Stromal cell of bone marrow (primary cell): ENCODE data around the gene EIF2AK2.

Source experiments
- DNase-seq: peaks from one replicate; pipeline ENCODE4 v3.0.0-alpha.2; 2012; ENCODE audit warnings: low read depth

Gene EIF2AK2

GRCh38 chr2:37100054-37100453 lies 56.7 kb downstream of the EIF2AK2 start:
- no peak for DNase-seq

GRCh38 chr2:37098416-37099118 lies 58.2 kb downstream of the EIF2AK2 start:
- DNase-seq, result no peak

- DNase-seq, result no peak
Observed at GRCh38 chr2:37096568-37096967, 60.2 kb downstream of the EIF2AK2 start.

GRCh38 chr2:37091873-37092272 lies 64.9 kb downstream of the EIF2AK2 start:
- DNase-seq, result no peak

- DNase-seq, result no peak
Observed at GRCh38 chr2:37090019-37090477, 66.7 kb downstream of the EIF2AK2 start.

- DNase-seq, result peak; percentile 18
Observed at GRCh38 chr2:37085731-37086147, 71.0 kb downstream of the EIF2AK2 start.

GRCh38 chr2:37084797-37085196 lies 72.0 kb downstream of the EIF2AK2 start:
- no peak for DNase-seq

GRCh38 chr2:37083873-37084794 lies 72.6 kb downstream of the EIF2AK2 start, which contains the start of the genes GPATCH11 and HEATR5B:
Gene GPATCH11, plus strand, starts transcription at chr2:37084518. Its CDS starts 3,864 bp downstream, at chr2:37088382.
Gene HEATR5B, minus strand, starts transcription at chr2:37084372. Its CDS starts 958 bp downstream, at chr2:37083414.
- peak; percentile 90 for DNase-seq

- DNase-seq, result no peak
Observed at GRCh38 chr2:37080689-37081088, 76.1 kb downstream of the EIF2AK2 start.

- no peak for DNase-seq
Observed at GRCh38 chr2:37080266-37080665, 76.5 kb downstream of the EIF2AK2 start.

GRCh38 chr2:37070931-37071330 lies 85.8 kb downstream of the EIF2AK2 start:
- DNase-seq, result no peak

- DNase-seq, result no peak
Observed at GRCh38 chr2:37068686-37069085, 88.1 kb downstream of the EIF2AK2 start.

GRCh38 chr2:37061776-37062175 lies 95.0 kb downstream of the EIF2AK2 start:
- DNase-seq, result no peak

- DNase-seq, result no peak
Observed at GRCh38 chr2:37061013-37061711, 95.6 kb downstream of the EIF2AK2 start.

- DNase-seq, result no peak
Observed at GRCh38 chr2:37060446-37060845, 96.3 kb downstream of the EIF2AK2 start.

GRCh38 chr2:37059841-37060240 lies 96.9 kb downstream of the EIF2AK2 start:
- no peak for DNase-seq

GRCh38 chr2:37052600-37053332 lies 104.0 kb downstream of the EIF2AK2 start:
- DNase-seq, result peak; percentile 3
